Hepatocyte (in vitro differentiated cells): Measurements from ENCODE around the gene SDCBP2. TPM values are rescaled to one million over a fixed set of nuclear protein-coding genes. Genes with fewer than 3 reads are reported as not detected.

Experiments used
- DNase-seq: peaks from one replicate; pipeline ENCODE4 v3.0.0-alpha.2; 2016; ENCODE audit warnings: low spot score
- H2AFZ ChIP-seq: fragments of 200-600 bp; sonication (generic); 2 replicates; pipeline ENCODE4 v1.6.0; 2016; ENCODE audit warnings: antibody characterized with exemption, mild to moderate bottlenecking
- H3K27ac ChIP-seq: fragments of 200-600 bp; sonication (generic); 2 replicates; pipeline ENCODE4 v1.5.1; 2016; ENCODE audit warnings: mild to moderate bottlenecking
- H3K27me3 ChIP-seq: fragments of 200-600 bp; sonication (generic); 2 replicates; pipeline ENCODE4 v1.6.1; 2016
- H3K36me3 ChIP-seq: fragments of 200-600 bp; sonication (generic); replicated peaks from 2 replicates; pipeline ENCODE4 v1.5.1; 2016; ENCODE audit warnings: low read depth; ENCODE audit not compliant: insufficient read depth
- H3K4me1 ChIP-seq: fragments of 200-600 bp; sonication (generic); 2 replicates; pipeline ENCODE4 v1.5.1; 2016; ENCODE audit warnings: mild to moderate bottlenecking, moderate library complexity; ENCODE audit not compliant: insufficient read depth
- H3K4me2 ChIP-seq: fragments of 200-600 bp; sonication (generic); 2 replicates; pipeline ENCODE4 v1.6.0; 2016
- H3K4me3 ChIP-seq: fragments of 200-600 bp; sonication (generic); 2 replicates; pipeline ENCODE4 v1.5.1; 2016; ENCODE audit warnings: mild to moderate bottlenecking
- H3K79me2 ChIP-seq: fragments of 200-600 bp; sonication (generic); 2 replicates; pipeline ENCODE4 v1.6.0; 2017; ENCODE audit warnings: mild to moderate bottlenecking
- H3K9me2 ChIP-seq: fragments of 200-600 bp; sonication (generic); replicated peaks from 2 replicates; pipeline ENCODE4 v1.6.0; 2017; ENCODE audit warnings: mild to moderate bottlenecking; ENCODE audit not compliant: insufficient read depth
- H3K9me3 ChIP-seq: fragments of 200-600 bp; sonication (generic); 2 replicates; pipeline ENCODE4 v1.5.1; 2016; ENCODE audit warnings: low read depth, mild to moderate bottlenecking
- H4K20me1 ChIP-seq: fragments of 200-600 bp; sonication (generic); 2 replicates; pipeline ENCODE4 v1.6.0; 2016; ENCODE audit warnings: mild to moderate bottlenecking; ENCODE audit not compliant: insufficient read depth, poor library complexity, severe bottlenecking
- EZH2 ChIP-seq: fragments of 200-600 bp; sonication (generic); IDR thresholded peaks from 2 replicates; pipeline ENCODE4 v1.6.1; 2016; ENCODE audit warnings: antibody characterized with exemption, mild to moderate bottlenecking, borderline replicate concordance
- EZH2phosphoT487 ChIP-seq: fragments of 200-600 bp; sonication (generic); IDR thresholded peaks from one replicate; pipeline ENCODE4 v1.6.1; 2018; ENCODE audit warnings: antibody characterized with exemption, mild to moderate bottlenecking, low read depth, moderate library complexity; ENCODE audit not compliant: unreplicated experiment, severe bottlenecking
- WGBS: methylation state at CpG from one replicate; pipeline ENCODE4 v1.1.6; 2016; ENCODE audit warnings: low lambda C conversion rate; ENCODE audit errors: missing lambda C conversion rate; 5-methylcytosine and 5-hydroxymethylcytosine counted together
- polyA plus RNA-seq: library from polyadenylated mRNA; unstranded; fragments of >200 nt; fragmentation: Nextera tagmentation; extraction: Ambion mirVana; gene quantifications from 2 replicates; pipeline ENCODE4 v1.2.1, GENCODE V29; 2016
- total RNA-seq: library from RNA; depleted of rRNA; stranded (reverse); fragments of >200 nt; gene quantifications from 2 replicates; pipeline ENCODE4 v1.2.3, GENCODE V29; 2014
- TF ChIP-seq, protein P1 (sequence below): fragments of 200-600 bp; sonication (generic); IDR thresholded peaks from 2 replicates; pipeline ENCODE4 v1.5.1; 2016; ENCODE audit warnings: antibody characterized with exemption, mild to moderate bottlenecking; ENCODE audit not compliant: poor library complexity

Gene SDCBP2, protein sequence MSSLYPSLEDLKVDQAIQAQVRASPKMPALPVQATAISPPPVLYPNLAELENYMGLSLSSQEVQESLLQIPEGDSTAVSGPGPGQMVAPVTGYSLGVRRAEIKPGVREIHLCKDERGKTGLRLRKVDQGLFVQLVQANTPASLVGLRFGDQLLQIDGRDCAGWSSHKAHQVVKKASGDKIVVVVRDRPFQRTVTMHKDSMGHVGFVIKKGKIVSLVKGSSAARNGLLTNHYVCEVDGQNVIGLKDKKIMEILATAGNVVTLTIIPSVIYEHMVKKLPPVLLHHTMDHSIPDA
- total RNA-seq (57.2 and 64.1 TPM in 2 replicates), polyA plus RNA-seq (74.4 and 83.3 TPM in 2 replicates)

DNA sequence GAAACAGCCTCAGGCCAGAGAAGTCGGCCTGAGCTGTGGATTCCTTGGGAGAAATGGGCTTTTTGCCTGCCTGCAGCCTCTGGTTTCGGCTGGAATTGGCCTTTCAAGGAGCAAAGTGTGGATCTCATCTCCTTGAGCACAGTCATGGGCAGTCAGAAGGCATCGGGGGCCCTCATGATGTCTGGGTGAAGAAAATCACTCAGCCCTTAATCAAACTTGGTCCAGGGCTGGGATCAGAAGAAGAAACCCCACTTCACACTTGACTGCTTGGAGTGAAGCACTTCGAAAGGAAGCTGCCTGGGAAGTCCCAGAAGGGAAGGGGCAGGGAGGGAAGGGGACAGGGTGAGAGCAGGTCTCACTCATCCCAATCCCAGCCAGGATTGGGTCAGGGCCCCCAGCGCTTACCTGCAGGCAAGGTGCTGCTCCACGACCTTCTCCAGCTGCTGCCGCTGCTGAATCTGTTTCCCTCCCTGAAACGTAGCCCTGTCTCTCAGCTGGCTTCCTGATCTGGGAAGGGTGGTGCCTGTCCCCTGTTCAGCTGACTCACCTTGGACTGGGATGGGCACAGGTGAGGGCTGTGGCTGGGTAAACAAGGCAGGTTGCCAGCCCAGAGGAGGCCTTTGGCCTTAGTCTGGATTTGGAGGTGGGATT, at the start of gene SDCBP2:
Gene SDCBP2, minus strand, starts transcription at position 460 of the 651 bp plus-strand sequence. CDS start 8,723 bp downstream, outside the sequence.
- H4K20me1 ChIP-seq = no peaks in the 10 kb centered on the region
- no peaks in the 10 kb centered on the region for H3K9me3 ChIP-seq
- H3K36me3 ChIP-seq = no peaks in the 10 kb centered on the region
- 72% methylated on average over 8 of the region's 8 CpGs for WGBS
- no peaks in the 10 kb centered on the region for H3K27me3 ChIP-seq
- H3K79me2 ChIP-seq = peaks cover 73% of the 10 kb centered on the region
- H3K4me1 ChIP-seq = peaks cover 35% of the 10 kb centered on the region
- H2AFZ ChIP-seq = no peak within 1 kb of the TSS
- H3K4me3 ChIP-seq = no peak within 1 kb of the TSS
- H3K9me2 ChIP-seq = no peaks in the 10 kb centered on the region
- peak within 1 kb of the TSS; percentile 100 for H3K27ac ChIP-seq
- H3K4me2 ChIP-seq = peak within 1 kb of the TSS; percentile 85
- DNase-seq = peak; percentile 81
- TF ChIP-seq, protein P1, sequence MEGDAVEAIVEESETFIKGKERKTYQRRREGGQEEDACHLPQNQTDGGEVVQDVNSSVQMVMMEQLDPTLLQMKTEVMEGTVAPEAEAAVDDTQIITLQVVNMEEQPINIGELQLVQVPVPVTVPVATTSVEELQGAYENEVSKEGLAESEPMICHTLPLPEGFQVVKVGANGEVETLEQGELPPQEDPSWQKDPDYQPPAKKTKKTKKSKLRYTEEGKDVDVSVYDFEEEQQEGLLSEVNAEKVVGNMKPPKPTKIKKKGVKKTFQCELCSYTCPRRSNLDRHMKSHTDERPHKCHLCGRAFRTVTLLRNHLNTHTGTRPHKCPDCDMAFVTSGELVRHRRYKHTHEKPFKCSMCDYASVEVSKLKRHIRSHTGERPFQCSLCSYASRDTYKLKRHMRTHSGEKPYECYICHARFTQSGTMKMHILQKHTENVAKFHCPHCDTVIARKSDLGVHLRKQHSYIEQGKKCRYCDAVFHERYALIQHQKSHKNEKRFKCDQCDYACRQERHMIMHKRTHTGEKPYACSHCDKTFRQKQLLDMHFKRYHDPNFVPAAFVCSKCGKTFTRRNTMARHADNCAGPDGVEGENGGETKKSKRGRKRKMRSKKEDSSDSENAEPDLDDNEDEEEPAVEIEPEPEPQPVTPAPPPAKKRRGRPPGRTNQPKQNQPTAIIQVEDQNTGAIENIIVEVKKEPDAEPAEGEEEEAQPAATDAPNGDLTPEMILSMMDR = no peak
- TF ChIP-seq EZH2 (no peak), EZH2phosphoT487 (no peak)

DNA sequence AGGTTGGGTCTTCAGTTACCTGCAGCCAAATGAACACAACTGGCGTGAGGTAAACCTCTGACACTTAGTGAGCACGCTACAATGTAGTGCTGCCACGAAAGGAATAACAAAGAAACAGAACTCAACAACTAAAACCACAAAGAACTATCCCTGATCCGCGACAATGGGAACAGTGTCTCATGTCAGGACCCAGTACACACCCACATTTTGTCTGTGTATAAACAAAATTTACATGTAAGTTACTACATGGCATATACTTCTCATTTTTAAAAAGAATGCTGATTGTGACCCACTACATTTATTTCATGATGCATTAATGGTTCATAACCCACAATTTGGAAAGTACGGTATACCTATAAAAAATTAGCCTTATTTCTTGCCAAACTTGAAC, 49.8 kb upstream of the SDCBP2 start:
- Histone ChIP-seq H3K4me1 (peaks cover 22% of the 10 kb centered on the region), H3K27me3 (no peaks in the 10 kb centered on the region), H3K9me2 (no peaks in the 10 kb centered on the region), H3K27ac (no peak overlapping the region), H3K36me3 (no peaks in the 10 kb centered on the region), H4K20me1 (peaks cover 77% of the 10 kb centered on the region), H3K4me3 (no peak overlapping the region), H3K4me2 (no peak overlapping the region), H3K79me2 (peaks cover 97% of the 10 kb centered on the region), H2AFZ (no peak overlapping the region), H3K9me3 (no peaks in the 10 kb centered on the region)
- WGBS = over 99% methylated on average over 6 of the region's 6 CpGs
- DNase-seq = no peak
- TF ChIP-seq, protein P1 = no peak
- no peak for TF ChIP-seq EZH2phosphoT487
- no peak for TF ChIP-seq EZH2

DNA sequence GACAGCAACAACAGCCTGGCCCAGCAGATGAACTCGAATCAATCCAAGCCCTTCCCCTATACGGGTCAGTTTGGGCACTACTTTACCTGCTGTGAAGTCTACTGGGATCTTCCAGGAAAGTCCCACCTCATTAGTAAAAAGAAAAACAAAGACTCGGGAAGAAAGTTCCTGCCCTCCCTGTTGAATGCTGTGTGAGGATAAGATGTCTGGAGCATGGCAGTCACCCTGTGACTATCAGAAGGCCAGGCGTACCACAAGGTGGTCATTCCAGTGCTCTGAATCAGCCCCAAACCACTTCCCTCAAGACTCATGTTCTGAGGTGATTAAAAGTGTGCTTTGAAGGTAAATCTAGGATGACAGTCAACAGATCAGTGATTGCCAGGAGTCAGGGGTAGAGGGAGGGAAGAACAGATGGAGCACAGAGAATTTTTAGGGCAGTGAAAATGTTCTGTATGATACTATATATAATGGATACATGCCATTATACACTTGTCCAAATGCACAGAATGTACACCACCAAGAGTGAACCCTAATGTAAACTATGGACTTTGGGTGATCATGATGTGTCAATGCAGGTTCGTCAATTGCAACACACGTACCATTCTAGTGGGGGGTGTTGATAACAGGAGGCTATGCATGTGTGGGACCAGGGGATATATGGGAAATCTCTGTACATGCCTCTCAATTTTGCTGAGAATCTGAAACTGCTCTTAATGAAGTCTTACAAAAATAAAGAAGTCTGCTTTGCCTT, 49.2 kb upstream of the SDCBP2 start:
- no peaks in the 10 kb centered on the region for H3K9me2 ChIP-seq
- DNase-seq = no peak
- no peaks in the 10 kb centered on the region for H3K36me3 ChIP-seq
- TF ChIP-seq EZH2 = no peak
- TF ChIP-seq, protein P1 = no peak
- peaks cover 74% of the 10 kb centered on the region for H4K20me1 ChIP-seq
- H3K27me3 ChIP-seq = no peaks in the 10 kb centered on the region
- WGBS = 80% methylated on average over 6 of the region's 6 CpGs
- no peak overlapping the region for H3K4me3 ChIP-seq
- H3K4me2 ChIP-seq = no peak overlapping the region
- H2AFZ ChIP-seq = no peak overlapping the region
- no peaks in the 10 kb centered on the region for H3K9me3 ChIP-seq
- peaks cover 98% of the 10 kb centered on the region for H3K79me2 ChIP-seq
- peaks cover 20% of the 10 kb centered on the region for H3K4me1 ChIP-seq
- H3K27ac ChIP-seq = peak overlapping the region; percentile 22
